GM23248 (cell line): ENCODE measurements around the gene RIMS3.

Source experiments
- EZH2 ChIP-seq: fragments of 200-600 bp; sonication (generic); IDR thresholded peaks from 2 replicates; pipeline ENCODE4 v1.6.1; 2018; ENCODE audit warnings: antibody characterized with exemption, mild to moderate bottlenecking; ENCODE audit not compliant: insufficient read depth, poor library complexity, severe bottlenecking
- EZH2phosphoT487 ChIP-seq: fragments of 200-600 bp; sonication (generic); IDR thresholded peaks from 2 replicates; pipeline ENCODE4 v1.6.1; 2018; ENCODE audit warnings: antibody characterized with exemption, moderate library complexity, mild to moderate bottlenecking, low read depth; ENCODE audit not compliant: insufficient read depth

DNA sequence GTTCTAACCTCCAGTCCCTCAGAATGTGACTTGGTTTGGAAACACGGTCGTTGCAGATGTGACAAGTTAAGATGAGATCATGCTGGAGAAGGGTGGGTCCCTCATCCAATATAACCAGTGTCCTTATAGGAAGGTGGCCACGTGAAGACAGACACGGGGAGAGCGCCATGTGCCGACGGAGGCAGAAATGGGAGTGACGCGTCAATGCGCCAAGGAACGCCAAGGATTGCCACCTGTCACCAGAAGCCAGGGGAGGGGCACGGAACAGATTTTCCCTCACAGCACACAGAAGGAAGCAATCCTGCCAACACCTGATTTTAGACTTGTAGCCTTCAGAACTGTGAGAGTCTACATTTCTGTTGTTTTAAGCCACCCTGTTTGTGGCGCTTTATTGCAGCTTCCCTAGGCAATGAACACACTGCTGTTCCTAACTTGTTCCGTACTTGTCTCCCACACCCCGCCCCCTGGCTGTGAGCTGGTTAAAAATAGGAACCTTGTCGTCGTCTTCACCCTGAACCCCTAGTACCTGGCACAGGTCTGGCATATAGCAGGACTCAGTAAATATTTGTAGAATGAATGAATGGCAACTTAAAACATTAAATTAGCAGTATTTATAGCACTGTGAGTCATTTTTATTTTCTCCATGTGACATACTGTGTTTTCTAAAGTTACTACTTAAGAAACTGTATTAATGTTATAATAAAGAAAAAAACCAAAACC, 14.2 kb downstream of the RIMS3 start:
- TF ChIP-seq EZH2, result no peak
- TF ChIP-seq EZH2phosphoT487, result no peak
